ENCODE measurements around the gene ARHGEF16. TPM values are rescaled to one million over a fixed set of nuclear protein-coding genes. Genes with fewer than 3 reads are reported as not detected.

The ARHGEF16 gene
- total and polyA plus RNA-seq, 5 donors, result 0.28 to 2.5 (median 1.6) TPM

- no peak for ATAC-seq
- 70% methylated on average over 24 of the region's 24 CpGs for WGBS
- H3K27ac ChIP-seq (ENCODE audit: low read length), result no peak overlapping the region
Measured at GRCh38 chr1:3478187-3478586, 23.7 kb downstream of the ARHGEF16 start.

GRCh38 chr1:3479511-3480368 is 25.3 kb downstream of the ARHGEF16 start:
- Histone ChIP-seq H3K9me3 (ENCODE audit: control insufficient read depth, low read length) (no peaks in the 10 kb centered on the region), H3K4me1 (ENCODE audit: control insufficient read depth, insufficient read depth, low read length) (no peaks in the 10 kb centered on the region), H3K27me3 (ENCODE audit: control insufficient read depth, insufficient read depth) (no peaks in the 10 kb centered on the region), H3K4me3 (ENCODE audit: low read length) (no peak overlapping the region), H3K27ac (ENCODE audit: low read length) (no peak overlapping the region)
- DNase-seq (no peak), ATAC-seq (no peak)
- WGBS, result 72% methylated on average over 30 of the region's 30 CpGs
- intact Hi-C loops (cut with DNase I), result no loop called here

More at GRCh38 chr1:3478187-3478586, 23.7 kb downstream of the ARHGEF16 start:
- no peaks in the 10 kb centered on the region for H3K4me1 ChIP-seq (ENCODE audit: control insufficient read depth, insufficient read depth, low read length)
- H3K4me3 ChIP-seq (ENCODE audit: low read length), result no peak overlapping the region
- H3K9me3 ChIP-seq (ENCODE audit: control insufficient read depth, low read length), result no peaks in the 10 kb centered on the region
- DNase-seq, result no peak
- H3K27me3 ChIP-seq (ENCODE audit: control insufficient read depth, insufficient read depth), result no peaks in the 10 kb centered on the region
- intact Hi-C loops (cut with DNase I), result no loop called here

- Histone ChIP-seq H3K27me3 (ENCODE audit: control insufficient read depth, insufficient read depth) (no peaks in the 10 kb centered on the region), H3K4me3 (ENCODE audit: low read length) (no peak overlapping the region), H3K4me1 (ENCODE audit: control insufficient read depth, insufficient read depth, low read length) (no peaks in the 10 kb centered on the region), H3K27ac (ENCODE audit: low read length) (no peak overlapping the region), H3K9me3 (ENCODE audit: control insufficient read depth, low read length) (no peaks in the 10 kb centered on the region)
- no peak for ATAC-seq
- WGBS, result 77% methylated on average over 21 of the region's 21 CpGs
- no peak for DNase-seq
- intact Hi-C loops (cut with DNase I), result no loop called here
Measured at GRCh38 chr1:3480369-3480719, 25.9 kb downstream of the ARHGEF16 start.

GRCh38 chr1:3481046-3481445 is 26.6 kb downstream of the ARHGEF16 start:
- WGBS, result 62% methylated on average over 15 of the region's 15 CpGs
- DNase-seq (no peak), ATAC-seq (no peak)
- Histone ChIP-seq H3K27ac (ENCODE audit: low read length) (no peak overlapping the region), H3K9me3 (ENCODE audit: control insufficient read depth, low read length) (no peaks in the 10 kb centered on the region), H3K27me3 (ENCODE audit: control insufficient read depth, insufficient read depth) (no peaks in the 10 kb centered on the region), H3K4me3 (ENCODE audit: low read length) (no peak overlapping the region), H3K4me1 (ENCODE audit: control insufficient read depth, insufficient read depth, low read length) (no peaks in the 10 kb centered on the region)
- intact Hi-C loops (cut with DNase I), result no loop called here

- intact Hi-C loops (cut with DNase I), result no loop called here
Measured at GRCh38 chr1:3481836-3482375, 27.4 kb downstream of the ARHGEF16 start.

GRCh38 chr1:3482378-3482849 is 27.9 kb downstream of the ARHGEF16 start:
- ATAC-seq, result peak in 1 of 2 donors; percentile 15
- intact Hi-C loops (cut with DNase I), result no loop called here
- H3K4me1 ChIP-seq (ENCODE audit: control insufficient read depth, insufficient read depth, low read length), result no peaks in the 10 kb centered on the region
- no peaks in the 10 kb centered on the region for H3K9me3 ChIP-seq (ENCODE audit: control insufficient read depth, low read length)
- no peaks in the 10 kb centered on the region for H3K27me3 ChIP-seq (ENCODE audit: control insufficient read depth, insufficient read depth)
- WGBS, result 59% methylated on average over 18 of the region's 18 CpGs
- DNase-seq, result no peak
- H3K4me3 ChIP-seq (ENCODE audit: low read length), result no peak overlapping the region
- no peak overlapping the region for H3K27ac ChIP-seq (ENCODE audit: low read length)

More at GRCh38 chr1:3481836-3482375, 27.4 kb downstream of the ARHGEF16 start:
- Histone ChIP-seq H3K27ac (ENCODE audit: low read length) (no peak overlapping the region), H3K27me3 (ENCODE audit: control insufficient read depth, insufficient read depth) (no peaks in the 10 kb centered on the region), H3K9me3 (ENCODE audit: control insufficient read depth, low read length) (no peaks in the 10 kb centered on the region), H3K4me3 (ENCODE audit: low read length) (no peak overlapping the region), H3K4me1 (ENCODE audit: control insufficient read depth, insufficient read depth, low read length) (no peaks in the 10 kb centered on the region)
- DNase-seq (no peak), ATAC-seq (no peak)
- 65% methylated on average over 20 of the region's 20 CpGs for WGBS

GRCh38 chr1:3483380-3483779 is 28.9 kb downstream of the ARHGEF16 start:
- intact Hi-C loops (cut with DNase I), result no loop called here
- no peaks in the 10 kb centered on the region for H3K27me3 ChIP-seq (ENCODE audit: control insufficient read depth, insufficient read depth)
- no peak overlapping the region for H3K4me3 ChIP-seq (ENCODE audit: low read length)
- no peaks in the 10 kb centered on the region for H3K4me1 ChIP-seq (ENCODE audit: control insufficient read depth, insufficient read depth, low read length)
- ATAC-seq, result peak in 1 of 2 donors; percentile 16
- DNase-seq, result no peak
- no peak overlapping the region for H3K27ac ChIP-seq (ENCODE audit: low read length)
- 73% methylated on average over 14 of the region's 14 CpGs for WGBS
- H3K9me3 ChIP-seq (ENCODE audit: control insufficient read depth, low read length), result no peaks in the 10 kb centered on the region

- Histone ChIP-seq H3K4me1 (ENCODE audit: control insufficient read depth, insufficient read depth, low read length) (no peaks in the 10 kb centered on the region), H3K9me3 (ENCODE audit: control insufficient read depth, low read length) (no peaks in the 10 kb centered on the region), H3K4me3 (ENCODE audit: low read length) (no peak overlapping the region), H3K27me3 (ENCODE audit: control insufficient read depth, insufficient read depth) (no peaks in the 10 kb centered on the region), H3K27ac (ENCODE audit: low read length) (no peak overlapping the region)
- DNase-seq, result peak in 1 of 3 donors; percentile 77
- peak; percentile 42 to 58 for ATAC-seq
- WGBS, result 41% methylated on average over 31 of the region's 31 CpGs
- intact Hi-C loops (cut with DNase I), result no loop called here
Measured at GRCh38 chr1:3483801-3484444, 29.5 kb downstream of the ARHGEF16 start.

GRCh38 chr1:3485016-3485415 is 30.6 kb downstream of the ARHGEF16 start:
- Histone ChIP-seq H3K4me1 (ENCODE audit: control insufficient read depth, insufficient read depth, low read length) (no peaks in the 10 kb centered on the region), H3K27ac (ENCODE audit: low read length) (no peak overlapping the region), H3K4me3 (ENCODE audit: low read length) (no peak overlapping the region), H3K9me3 (ENCODE audit: control insufficient read depth, low read length) (no peaks in the 10 kb centered on the region), H3K27me3 (ENCODE audit: control insufficient read depth, insufficient read depth) (no peaks in the 10 kb centered on the region)
- intact Hi-C loops (cut with DNase I), result no loop called here
- DNase-seq (no peak), ATAC-seq (no peak)
- 89% methylated on average over 14 of the region's 14 CpGs for WGBS

GRCh38 chr1:3488432-3488831 is 34.0 kb downstream of the ARHGEF16 start:
- no peak overlapping the region for H3K27ac ChIP-seq (ENCODE audit: low read length)
- intact Hi-C loops (cut with DNase I), result no loop called here
- H3K9me3 ChIP-seq (ENCODE audit: control insufficient read depth, low read length), result no peaks in the 10 kb centered on the region
- no peaks in the 10 kb centered on the region for H3K4me1 ChIP-seq (ENCODE audit: control insufficient read depth, insufficient read depth, low read length)
- WGBS, result 95% methylated on average over 4 of the region's 4 CpGs
- ATAC-seq, result no peak
- no peaks in the 10 kb centered on the region for H3K27me3 ChIP-seq (ENCODE audit: control insufficient read depth, insufficient read depth)
- DNase-seq, result no peak
- H3K4me3 ChIP-seq (ENCODE audit: low read length), result no peak overlapping the region

Data from right cardiac atrium (tissue), 5 donors.